Fibroblast of skin of abdomen (primary cell): ENCODE data around the gene MTG2. TPM values are rescaled to one million over a fixed set of nuclear protein-coding genes. Genes with fewer than 3 reads are reported as not detected.

ENCODE experiments used
- DNase-seq: peaks from one replicate; pipeline ENCODE4 v3.0.0-alpha.2; 2013
- polyA plus RNA-seq, 2 experiments: library from polyadenylated mRNA; unstranded; fragments of 120-200 nt; gene quantifications; one replicate each; pipeline ENCODE4 v1.2.1, GENCODE V29; 2013; ENCODE audit not compliant: insufficient read length in 2 of 2

The MTG2 gene
- polyA plus RNA-seq (2013, experiment 1 of 2; ENCODE audit: insufficient read length), result 32.0 TPM
- 30.0 TPM for polyA plus RNA-seq (2013, experiment 2 of 2; ENCODE audit: insufficient read length)

GRCh38 chr20:62182469-62183425, at the start of gene MTG2:
Gene MTG2, plus strand, starts transcription at chr20:62183028. Its CDS starts 10,393 bp downstream, at chr20:62193421.
- DNase-seq, result peak; percentile 94

- DNase-seq, result no peak
Measured at GRCh38 chr20:62133051-62133845, 49.6 kb upstream of the MTG2 start.

- no peak for DNase-seq
Measured at GRCh38 chr20:62133864-62134263, 49.0 kb upstream of the MTG2 start.

- no peak for DNase-seq
Measured at GRCh38 chr20:62134735-62135231, 48.0 kb upstream of the MTG2 start.

- DNase-seq, result no peak
Measured at GRCh38 chr20:62135573-62136266, 47.1 kb upstream of the MTG2 start.

GRCh38 chr20:62136283-62137091, 46.3 kb upstream of the MTG2 start:
- peak; percentile 52 for DNase-seq

- DNase-seq, result no peak
Measured at GRCh38 chr20:62137092-62137384, 45.8 kb upstream of the MTG2 start.

GRCh38 chr20:62137478-62138203, 45.2 kb upstream of the MTG2 start:
- DNase-seq, result no peak

- no peak for DNase-seq
Measured at GRCh38 chr20:62138204-62138543, 44.7 kb upstream of the MTG2 start.

- no peak for DNase-seq
Measured at GRCh38 chr20:62138912-62139311, 43.9 kb upstream of the MTG2 start.

- no peak for DNase-seq
Measured at GRCh38 chr20:62139636-62140035, 43.2 kb upstream of the MTG2 start.

- DNase-seq, result no peak
Measured at GRCh38 chr20:62141043-62141396, 41.8 kb upstream of the MTG2 start.

- no peak for DNase-seq
Measured at GRCh38 chr20:62141397-62142251, 41.2 kb upstream of the MTG2 start.

GRCh38 chr20:62142252-62143080, 40.4 kb upstream of the MTG2 start:
- DNase-seq, result no peak

- peak; percentile 89 for DNase-seq
Measured at GRCh38 chr20:62143081-62143956, 39.5 kb upstream of the MTG2 start, which contains the start of the genes PSMA7 and SS18L1. Gene PSMA7, minus strand, starts transcription at chr20:62143394. Its CDS starts 91 bp downstream, at chr20:62143303. Gene SS18L1, plus strand, starts transcription at chr20:62143769. Its CDS starts 52 bp downstream, at chr20:62143821.

GRCh38 chr20:62143957-62144825, 38.6 kb upstream of the MTG2 start:
- peak; percentile 57 for DNase-seq

- no peak for DNase-seq
Measured at GRCh38 chr20:62145688-62146018, 37.2 kb upstream of the MTG2 start.
